Activated gamma-delta T cell treated with Interleukin-2 at 50 U/mL for 16 hours (primary cell): ENCODE data around the gene SF3B4.
A peak's percentile ranks its signal among the peaks of the same experiment; 100 is the strongest.
"Not testable (repeated sequence)": the region's sequence is repeated elsewhere in the genome, so short reads cannot be mapped to it uniquely, and the experiment has no call there.

Experiments used
- DNase-seq: peaks from one replicate; pipeline ENCODE4 v3.0.0-alpha.2; 2020

SF3B4 gene

DNA sequence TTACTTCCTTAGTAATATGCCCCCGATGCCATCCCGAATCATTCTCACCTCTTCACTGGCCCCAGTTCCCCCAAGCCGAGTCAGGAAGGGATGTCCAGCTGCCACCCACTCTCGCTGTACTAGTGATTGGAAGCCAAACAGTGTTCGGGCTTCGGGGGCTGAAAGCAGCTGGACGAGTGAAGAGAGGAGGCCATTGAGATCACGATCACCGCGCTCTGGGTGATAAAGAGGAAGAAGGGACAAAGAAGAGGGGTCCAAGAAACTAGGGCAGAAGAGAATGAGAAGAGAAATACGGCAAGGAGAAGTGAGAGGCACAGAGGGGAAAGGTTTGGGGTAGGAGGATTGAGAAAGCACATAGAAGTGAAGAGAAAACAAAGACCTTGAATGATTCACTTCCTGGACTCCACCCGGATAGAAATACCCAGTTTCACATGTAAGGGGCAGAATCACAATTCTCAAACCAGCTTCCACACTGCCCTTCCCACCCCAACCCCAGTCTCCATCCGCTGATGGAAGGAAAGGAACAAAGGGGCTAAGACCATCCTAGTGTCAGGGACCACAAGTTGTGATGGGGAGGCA is 3.7 kb upstream of the SF3B4 start:
- DNase-seq = no peak

- DNase-seq = no peak
Measured at GRCh38 chr1:149929856-149930255, 2.3 kb upstream of the SF3B4 start.

DNA sequence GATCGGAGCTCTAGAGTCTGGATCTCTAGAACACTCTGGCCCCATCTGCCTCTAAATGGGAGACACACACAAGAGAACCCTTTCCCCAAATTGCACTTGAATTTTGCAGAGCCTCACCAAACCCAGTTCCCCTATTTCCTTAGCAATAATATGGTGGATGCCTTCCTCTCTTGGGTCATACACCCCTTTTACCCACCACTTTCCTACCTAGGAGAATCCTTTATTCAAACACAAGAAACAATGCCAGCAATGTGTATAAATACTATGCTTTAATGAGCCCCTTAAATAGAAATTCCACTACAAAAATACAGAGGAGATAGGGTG is 760 bp upstream of the SF3B4 start:
- no peak for DNase-seq

DNA sequence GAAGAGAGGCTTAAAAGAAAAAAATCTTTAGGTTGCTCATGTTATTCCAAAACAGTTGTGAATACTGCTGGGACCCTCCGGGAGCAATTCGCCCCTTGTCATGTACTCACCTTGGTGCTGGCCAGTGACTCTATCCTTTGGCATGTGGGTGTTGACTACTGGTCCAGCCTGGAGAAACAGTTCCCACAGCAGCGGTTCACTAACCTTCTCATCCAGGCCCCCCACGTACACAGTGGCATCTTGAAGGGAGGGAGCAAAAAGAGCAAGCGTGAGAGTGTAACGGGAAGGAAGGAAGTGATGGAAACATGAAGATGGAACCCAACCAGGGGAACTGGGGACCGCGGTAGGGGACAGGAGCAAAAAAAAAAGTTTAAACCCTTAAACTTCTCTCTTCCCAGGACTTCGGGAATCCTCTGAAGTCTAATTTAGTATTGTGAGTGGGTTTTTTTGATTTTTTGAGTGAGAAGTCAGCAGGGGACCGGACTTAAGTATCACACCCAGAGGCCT is 494 bp downstream of the SF3B4 start:
- no peak for DNase-seq

DNA sequence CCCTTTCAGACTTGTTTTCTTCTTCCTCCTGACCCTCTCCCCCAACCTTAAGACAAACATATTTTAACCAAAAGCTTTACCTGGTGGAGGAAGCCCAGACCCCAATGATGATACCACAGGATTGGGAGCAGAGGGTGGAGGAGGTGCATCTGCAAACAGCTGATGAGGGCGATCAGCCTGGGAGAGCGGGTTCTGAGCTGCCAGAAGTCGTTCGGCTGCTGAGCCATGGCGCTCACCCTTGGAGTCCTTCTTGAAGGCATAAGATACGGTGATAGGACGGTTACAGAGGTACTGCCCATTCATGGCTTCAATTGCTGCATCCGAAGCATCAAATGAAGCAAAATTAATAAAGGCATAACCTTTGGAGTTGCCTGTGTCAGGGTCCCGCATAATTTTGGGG is 1.3 kb downstream of the SF3B4 start:
- DNase-seq = no peak

GRCh38 chr1:149925751-149926150 is 1.9 kb downstream of the SF3B4 start:
- DNase-seq = no peak

GRCh38 chr1:149925345-149925744 is 2.3 kb downstream of the SF3B4 start:
- DNase-seq = no peak

GRCh38 chr1:149923626-149924025 is 4.0 kb downstream of the SF3B4 start:
- no peak for DNase-seq

- DNase-seq = peak; percentile 24
Measured at GRCh38 chr1:149917571-149918144, 9.9 kb downstream of the SF3B4 start, which contains the start of gene SV2A. SV2A (minus strand) TSS chr1:149917844; CDS start chr1:149913840, 4,004 bp downstream.

GRCh38 chr1:149916898-149917252 is 10.7 kb downstream of the SF3B4 start:
- DNase-seq = no peak

GRCh38 chr1:149916193-149916897 is 11.3 kb downstream of the SF3B4 start:
- DNase-seq = no peak

DNA sequence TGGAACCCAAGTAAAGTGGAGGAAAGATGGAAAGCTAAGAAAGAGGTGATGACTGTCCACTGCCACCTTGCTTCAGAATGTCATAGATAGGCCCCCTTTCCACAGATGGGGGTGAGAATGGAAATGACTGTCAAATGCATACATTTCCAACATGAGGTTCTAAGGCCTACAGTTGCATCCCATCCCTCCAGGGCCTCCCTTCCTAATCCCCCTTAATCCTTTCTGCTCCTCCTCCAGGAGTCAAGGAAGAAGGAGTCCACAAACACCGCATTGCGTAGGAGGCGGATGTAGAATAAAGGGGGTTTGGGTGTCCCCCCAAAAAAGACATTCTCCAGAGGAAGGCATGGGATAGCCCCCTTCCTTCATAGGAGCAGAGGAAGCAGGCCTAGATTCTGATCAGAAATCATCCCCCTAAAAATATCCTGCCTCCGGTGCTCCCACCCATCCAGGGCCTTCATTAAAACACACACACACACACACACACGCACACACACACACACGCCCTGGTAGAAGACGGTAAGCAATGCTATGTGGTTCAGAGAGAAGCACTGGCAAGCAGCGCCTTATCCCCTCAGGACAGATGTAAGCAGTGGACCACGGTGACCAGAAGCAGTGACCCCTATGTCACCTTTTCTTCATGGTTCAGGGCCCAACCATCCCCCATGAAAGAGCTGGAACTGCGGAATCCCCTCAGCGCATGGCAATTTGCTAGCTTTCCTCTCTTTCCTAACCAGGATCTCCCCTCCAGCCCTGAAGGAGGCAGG is 12.0 kb downstream of the SF3B4 start:
- DNase-seq = no peak

DNA sequence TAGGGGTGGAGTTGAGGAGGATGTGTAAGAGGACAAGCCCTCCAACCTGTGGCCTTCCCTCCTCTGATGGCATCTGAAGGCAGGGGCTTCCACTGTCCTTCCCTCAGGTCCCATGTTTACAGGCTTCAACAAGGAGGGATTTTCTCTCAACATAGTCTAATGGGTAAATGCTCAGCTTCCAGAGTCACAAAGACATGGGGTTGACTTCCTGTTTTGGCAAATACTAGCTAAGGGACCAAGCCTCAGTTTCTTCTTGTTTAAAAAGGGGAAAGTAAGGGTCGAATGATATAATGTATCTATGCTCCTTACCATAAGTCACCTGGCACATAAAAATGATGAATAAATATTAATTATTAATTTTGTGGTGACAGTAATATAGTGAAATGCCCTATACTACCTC is 13.1 kb downstream of the SF3B4 start:
- no peak for DNase-seq

- no peak for DNase-seq
Measured at GRCh38 chr1:149906570-149907075, 21.0 kb downstream of the SF3B4 start.

- DNase-seq = no peak
Measured at GRCh38 chr1:149903836-149904491, 23.6 kb downstream of the SF3B4 start.

GRCh38 chr1:149899460-149900284 is 27.9 kb downstream of the SF3B4 start, which contains the start of gene BOLA1:
BOLA1 (plus strand) TSS chr1:149899568; CDS start chr1:149900060, 492 bp downstream.
- peak; percentile 76 for DNase-seq

GRCh38 chr1:149896575-149896974 is 31.0 kb downstream of the SF3B4 start:
- no peak for DNase-seq

DNA sequence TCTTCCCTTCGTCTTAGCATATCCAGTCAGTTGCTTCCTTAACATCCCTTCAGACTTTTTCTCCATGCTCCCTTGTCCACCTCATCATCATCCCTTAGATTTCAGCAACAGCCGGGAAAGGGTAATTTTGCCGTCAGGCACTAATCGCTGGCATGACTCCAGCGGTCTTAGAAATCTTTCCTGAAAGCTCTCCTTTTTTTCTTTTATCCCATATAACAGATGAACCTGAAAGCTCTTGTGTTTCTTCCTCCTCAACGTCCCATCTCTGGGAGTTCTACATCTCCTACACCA is 38.7 kb downstream of the SF3B4 start:
- DNase-seq = no peak

DNA sequence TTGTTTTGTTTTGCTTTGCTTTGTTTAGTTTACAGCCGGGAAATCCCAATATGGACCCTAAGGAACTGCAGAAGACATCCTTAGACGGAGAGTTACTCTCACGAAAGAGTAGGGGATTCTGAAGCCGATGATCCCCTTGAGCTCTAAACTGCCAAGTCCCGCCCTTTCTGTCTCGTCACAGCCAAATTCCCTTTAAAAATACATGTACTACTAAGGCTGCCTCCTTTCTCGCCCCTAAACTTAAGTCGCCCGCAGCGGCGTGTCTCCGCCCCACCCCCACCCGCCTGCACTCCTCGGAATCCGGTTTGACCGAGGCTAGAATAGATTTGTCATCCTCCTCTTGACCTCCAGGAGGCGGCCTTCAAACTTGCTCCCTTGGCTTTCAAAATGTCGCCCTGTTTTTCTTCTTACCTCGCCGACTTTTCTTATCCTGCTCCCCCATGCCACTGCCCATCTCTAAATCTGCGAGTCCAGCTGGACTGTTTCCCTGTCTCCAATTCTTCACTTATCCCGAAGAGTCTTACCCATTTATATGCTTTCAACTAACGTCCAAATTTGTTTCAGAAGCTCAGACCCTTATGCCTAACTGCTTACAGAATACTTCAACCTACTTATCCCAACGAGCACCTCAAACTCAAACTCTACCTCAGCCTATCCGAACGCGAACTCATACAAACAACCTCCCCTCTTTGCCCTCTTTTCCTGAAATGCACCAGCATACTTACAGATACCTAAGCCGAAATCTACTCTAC is 39.2 kb downstream of the SF3B4 start:
- DNase-seq = peak; percentile 63

GRCh38 chr1:149887456-149888246 is 40.0 kb downstream of the SF3B4 start:
- peak; percentile 71 for DNase-seq

GRCh38 chr1:149887196-149887455 is 40.5 kb downstream of the SF3B4 start:
- DNase-seq = not testable (repeated sequence)
